ENCODE results near the gene MOBP.
"Not testable (repeated sequence)": the region's sequence is repeated elsewhere in the genome, so short reads cannot be mapped to it uniquely, and the experiment has no call there.

Gene MOBP

GRCh38 chr3:39467394-39468107 lies at the start of gene MOBP:
MOBP (plus strand) TSS chr3:39467680; CDS start chr3:39502070, 34,390 bp downstream.
- no peaks in the 10 kb centered on the region for H3K36me3 ChIP-seq (ENCODE audit: control insufficient read depth in 1 of 2, insufficient read depth in 2 of 2, low read length in 2 of 2)
- H3K4me3 ChIP-seq (ENCODE audit: low read depth in 1 of 2, low read length in 2 of 2), result no peak within 1 kb of the TSS
- H3K27ac ChIP-seq (ENCODE audit: low read length), result no peak within 1 kb of the TSS
- no peaks in the 10 kb centered on the region for H3K4me1 ChIP-seq (ENCODE audit: control insufficient read depth in 1 of 2, insufficient read depth in 2 of 2, low read length in 2 of 2)
- H3K27me3 ChIP-seq (ENCODE audit: low read depth, low read length), result no peaks in the 10 kb centered on the region
- H3K9me3 ChIP-seq (ENCODE audit: control insufficient read depth in 1 of 2, low read length in 2 of 2), result no peaks in the 10 kb centered on the region

DNA sequence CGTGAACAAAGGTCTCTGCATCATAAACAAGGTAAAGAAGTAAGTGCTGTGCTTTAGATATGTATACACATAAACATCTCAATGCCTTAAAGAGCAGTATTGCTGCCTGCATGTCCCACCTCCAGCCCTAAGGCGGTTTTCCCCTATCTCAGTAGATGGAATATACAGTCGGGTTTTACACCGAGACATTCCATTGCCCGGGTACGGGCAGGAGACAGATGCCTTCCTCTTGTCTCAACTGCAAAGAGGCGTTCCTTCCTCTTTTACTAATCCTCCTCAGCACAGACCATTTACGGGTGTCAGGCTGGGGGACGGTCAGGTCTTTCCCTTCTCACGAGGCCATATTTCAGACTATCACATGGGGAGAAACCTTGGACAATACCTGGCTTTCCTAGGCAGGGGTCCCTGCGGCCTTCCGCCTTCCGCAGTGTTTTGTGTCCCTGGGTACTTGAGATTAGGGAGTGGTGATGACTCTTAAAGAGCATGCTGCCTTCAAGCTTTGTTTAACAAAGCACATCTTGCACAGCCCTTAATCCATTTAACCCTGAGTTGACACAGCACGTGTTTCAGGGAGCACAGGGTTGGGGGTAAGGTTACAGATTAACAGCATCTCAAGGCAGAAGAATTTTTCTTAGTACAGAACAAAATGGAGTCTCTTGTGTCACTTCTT lies 48.8 kb upstream of the MOBP start:
- peaks cover 0 to 12% of the 10 kb centered on the region in 2 donors for H3K36me3 ChIP-seq (ENCODE audit: control insufficient read depth in 1 of 2, insufficient read depth in 2 of 2, low read length in 2 of 2)
- not testable (repeated sequence) for H3K27ac ChIP-seq (ENCODE audit: low read length); H3K4me3 ChIP-seq (ENCODE audit: low read depth in 1 of 2, low read length in 2 of 2); H3K4me1 ChIP-seq (ENCODE audit: control insufficient read depth in 1 of 2, insufficient read depth in 2 of 2, low read length in 2 of 2); H3K9me3 ChIP-seq (ENCODE audit: control insufficient read depth in 1 of 2, low read length in 2 of 2); H3K27me3 ChIP-seq (ENCODE audit: low read depth, low read length)

DNA sequence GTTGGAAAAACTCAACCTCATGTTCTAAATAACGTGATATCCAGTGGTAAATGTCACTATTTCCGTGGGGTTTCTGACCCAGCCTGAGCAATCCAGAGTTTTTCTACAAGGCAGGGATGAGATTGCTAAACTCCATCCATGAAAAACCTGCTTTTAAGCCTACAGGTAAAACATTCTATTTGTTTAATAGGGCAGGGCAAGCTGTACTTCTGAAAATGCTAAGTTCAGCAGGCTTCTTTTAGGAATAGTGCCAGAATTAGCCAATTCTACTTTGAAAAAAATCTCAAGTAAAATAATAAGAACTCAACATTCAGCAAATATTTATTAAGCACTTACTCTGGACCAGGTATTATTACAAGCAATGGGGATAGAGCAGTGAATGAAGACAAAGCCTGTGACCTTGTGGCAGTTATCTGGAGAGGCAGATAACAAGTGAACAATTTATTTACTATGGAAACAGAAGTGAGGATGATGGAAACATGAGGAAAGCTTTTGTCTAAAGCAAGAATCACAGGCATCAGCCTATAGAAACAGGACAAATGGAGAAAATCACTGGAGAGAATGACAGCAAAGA lies 47.7 kb upstream of the MOBP start:
- H3K36me3 ChIP-seq (ENCODE audit: control insufficient read depth in 1 of 2, insufficient read depth in 2 of 2, low read length in 2 of 2), result peaks cover 0 to under 1% of the 10 kb centered on the region in 2 donors
- H3K9me3 ChIP-seq (ENCODE audit: control insufficient read depth in 1 of 2, low read length in 2 of 2), result no peaks in the 10 kb centered on the region
- H3K27me3 ChIP-seq (ENCODE audit: low read depth, low read length), result no peaks in the 10 kb centered on the region
- H3K27ac ChIP-seq (ENCODE audit: low read length), result no peak overlapping the region
- H3K4me1 ChIP-seq (ENCODE audit: control insufficient read depth in 1 of 2, insufficient read depth in 2 of 2, low read length in 2 of 2), result no peaks in the 10 kb centered on the region
- H3K4me3 ChIP-seq (ENCODE audit: low read depth in 1 of 2, low read length in 2 of 2), result no peak overlapping the region

DNA sequence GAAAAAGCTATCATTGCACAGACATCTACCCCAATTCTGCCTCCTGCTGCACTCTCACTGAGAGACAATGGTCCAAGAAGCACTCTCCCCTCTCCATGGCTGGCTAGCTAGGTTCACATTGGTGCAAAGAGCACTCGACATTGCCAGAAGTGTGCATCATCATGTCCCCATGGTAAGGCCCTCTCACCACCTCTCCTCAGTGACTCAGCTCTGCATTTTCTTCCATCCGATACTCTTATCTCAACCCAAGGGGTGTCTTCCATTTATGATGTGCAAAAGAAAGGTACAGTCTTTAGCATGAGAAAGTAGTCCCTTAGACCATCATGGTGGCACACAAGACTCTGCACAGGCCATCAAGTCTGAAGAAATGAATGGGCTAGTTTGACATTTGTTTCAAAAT lies 46.9 kb upstream of the MOBP start:
- H3K27ac ChIP-seq (ENCODE audit: low read length), result no peak overlapping the region
- no peaks in the 10 kb centered on the region for H3K27me3 ChIP-seq (ENCODE audit: low read depth, low read length)
- H3K4me1 ChIP-seq (ENCODE audit: control insufficient read depth in 1 of 2, insufficient read depth in 2 of 2, low read length in 2 of 2), result no peaks in the 10 kb centered on the region
- H3K4me3 ChIP-seq (ENCODE audit: low read depth in 1 of 2, low read length in 2 of 2), result no peak overlapping the region
- no peaks in the 10 kb centered on the region for H3K36me3 ChIP-seq (ENCODE audit: control insufficient read depth in 1 of 2, insufficient read depth in 2 of 2, low read length in 2 of 2)
- H3K9me3 ChIP-seq (ENCODE audit: control insufficient read depth in 1 of 2, low read length in 2 of 2), result no peaks in the 10 kb centered on the region

- H3K4me1 ChIP-seq (ENCODE audit: control insufficient read depth in 1 of 2, insufficient read depth in 2 of 2, low read length in 2 of 2), result no peaks in the 10 kb centered on the region
- H3K27me3 ChIP-seq (ENCODE audit: low read depth, low read length), result no peaks in the 10 kb centered on the region
- no peaks in the 10 kb centered on the region for H3K9me3 ChIP-seq (ENCODE audit: control insufficient read depth in 1 of 2, low read length in 2 of 2)
- H3K4me3 ChIP-seq (ENCODE audit: low read depth in 1 of 2, low read length in 2 of 2), result no peak overlapping the region
- H3K27ac ChIP-seq (ENCODE audit: low read length), result no peak overlapping the region
- no peaks in the 10 kb centered on the region for H3K36me3 ChIP-seq (ENCODE audit: control insufficient read depth in 1 of 2, insufficient read depth in 2 of 2, low read length in 2 of 2)
These were observed 44.0 kb upstream of the MOBP start for GRCh38 chr3:39423436-39423970.

DNA sequence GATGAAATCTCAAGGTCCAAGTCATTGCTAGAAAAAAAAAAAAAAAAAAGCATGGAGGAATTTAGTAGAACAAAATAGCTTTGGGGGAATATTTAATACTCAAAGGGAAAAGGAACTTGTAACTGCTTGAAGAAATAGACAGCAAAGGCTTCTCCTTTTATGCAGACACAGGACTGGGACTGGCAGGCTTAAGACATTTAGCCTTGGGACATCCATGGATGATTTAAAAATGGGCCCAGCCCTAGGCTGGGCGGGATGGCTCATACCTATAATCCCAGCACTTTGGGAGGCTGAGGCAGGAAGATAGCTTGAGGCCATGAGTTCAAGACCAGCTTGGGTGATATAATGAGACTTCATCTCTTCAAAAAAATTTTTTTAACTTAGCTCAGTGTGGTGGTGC lies 41.2 kb upstream of the MOBP start:
- H3K27ac ChIP-seq (ENCODE audit: low read length), result no peak overlapping the region
- H3K4me1 ChIP-seq (ENCODE audit: control insufficient read depth in 1 of 2, insufficient read depth in 2 of 2, low read length in 2 of 2), result no peaks in the 10 kb centered on the region
- no peaks in the 10 kb centered on the region for H3K36me3 ChIP-seq (ENCODE audit: control insufficient read depth in 1 of 2, insufficient read depth in 2 of 2, low read length in 2 of 2)
- no peaks in the 10 kb centered on the region for H3K9me3 ChIP-seq (ENCODE audit: control insufficient read depth in 1 of 2, low read length in 2 of 2)
- no peaks in the 10 kb centered on the region for H3K27me3 ChIP-seq (ENCODE audit: low read depth, low read length)
- H3K4me3 ChIP-seq (ENCODE audit: low read depth in 1 of 2, low read length in 2 of 2), result no peak overlapping the region

GRCh38 chr3:39427506-39427905 lies 40.0 kb upstream of the MOBP start:
- no peaks in the 10 kb centered on the region for H3K4me1 ChIP-seq (ENCODE audit: control insufficient read depth in 1 of 2, insufficient read depth in 2 of 2, low read length in 2 of 2)
- H3K27ac ChIP-seq (ENCODE audit: low read length), result no peak overlapping the region
- no peaks in the 10 kb centered on the region for H3K27me3 ChIP-seq (ENCODE audit: low read depth, low read length)
- no peaks in the 10 kb centered on the region for H3K9me3 ChIP-seq (ENCODE audit: control insufficient read depth in 1 of 2, low read length in 2 of 2)
- no peaks in the 10 kb centered on the region for H3K36me3 ChIP-seq (ENCODE audit: control insufficient read depth in 1 of 2, insufficient read depth in 2 of 2, low read length in 2 of 2)
- no peak overlapping the region for H3K4me3 ChIP-seq (ENCODE audit: low read depth in 1 of 2, low read length in 2 of 2)

DNA sequence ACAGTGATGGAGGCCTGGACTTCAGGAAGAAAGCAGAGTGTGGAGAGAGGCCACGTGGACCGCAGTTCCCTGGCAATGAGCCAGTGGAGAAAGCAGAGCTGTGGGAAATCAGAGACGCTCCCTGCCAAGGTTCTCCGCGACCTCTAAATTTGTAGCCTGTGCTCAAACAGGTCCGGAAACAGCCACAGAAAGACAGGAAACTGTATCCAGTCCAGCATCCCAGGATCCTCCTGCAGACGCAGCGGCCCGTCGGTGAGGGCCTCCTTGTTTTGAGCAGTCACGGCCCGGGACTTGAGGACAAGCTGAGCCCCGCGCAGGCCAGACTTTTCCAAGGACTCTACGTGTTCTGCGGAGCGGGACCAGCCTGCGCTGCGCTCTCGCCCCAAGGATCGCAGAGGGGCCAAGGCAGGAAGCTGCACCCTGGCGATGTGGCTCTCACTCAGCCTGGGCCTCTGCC lies 38.7 kb upstream of the MOBP start:
- H3K27me3 ChIP-seq (ENCODE audit: low read depth, low read length), result no peaks in the 10 kb centered on the region
- H3K9me3 ChIP-seq (ENCODE audit: control insufficient read depth in 1 of 2, low read length in 2 of 2), result no peaks in the 10 kb centered on the region
- no peaks in the 10 kb centered on the region for H3K36me3 ChIP-seq (ENCODE audit: control insufficient read depth in 1 of 2, insufficient read depth in 2 of 2, low read length in 2 of 2)
- no peaks in the 10 kb centered on the region for H3K4me1 ChIP-seq (ENCODE audit: control insufficient read depth in 1 of 2, insufficient read depth in 2 of 2, low read length in 2 of 2)
- no peak overlapping the region for H3K4me3 ChIP-seq (ENCODE audit: low read depth in 1 of 2, low read length in 2 of 2)
- H3K27ac ChIP-seq (ENCODE audit: low read length), result no peak overlapping the region

DNA sequence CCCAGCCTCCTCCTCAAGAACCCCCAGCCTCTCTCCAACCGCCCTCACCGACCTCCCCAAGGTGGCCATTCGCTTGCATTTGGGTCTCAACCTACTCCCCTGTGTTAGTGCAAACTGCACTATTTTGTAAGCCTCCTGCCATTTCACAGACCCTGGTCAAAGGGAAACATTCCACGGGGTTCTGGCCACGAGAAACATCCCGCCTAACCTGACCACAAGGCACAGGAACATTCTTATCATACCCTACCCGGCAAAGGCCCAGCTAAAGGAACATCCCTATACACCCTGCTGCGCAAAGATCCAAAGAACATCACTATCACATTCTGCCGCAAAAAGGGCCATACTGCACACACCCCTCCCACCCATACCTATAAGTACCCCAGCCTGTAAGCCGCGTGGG lies 38.0 kb upstream of the MOBP start:
- no peaks in the 10 kb centered on the region for H3K36me3 ChIP-seq (ENCODE audit: control insufficient read depth in 1 of 2, insufficient read depth in 2 of 2, low read length in 2 of 2)
- no peaks in the 10 kb centered on the region for H3K4me1 ChIP-seq (ENCODE audit: control insufficient read depth in 1 of 2, insufficient read depth in 2 of 2, low read length in 2 of 2)
- H3K27ac ChIP-seq (ENCODE audit: low read length), result no peak overlapping the region
- no peak overlapping the region for H3K4me3 ChIP-seq (ENCODE audit: low read depth in 1 of 2, low read length in 2 of 2)
- H3K27me3 ChIP-seq (ENCODE audit: low read depth, low read length), result no peaks in the 10 kb centered on the region
- H3K9me3 ChIP-seq (ENCODE audit: control insufficient read depth in 1 of 2, low read length in 2 of 2), result no peaks in the 10 kb centered on the region

DNA sequence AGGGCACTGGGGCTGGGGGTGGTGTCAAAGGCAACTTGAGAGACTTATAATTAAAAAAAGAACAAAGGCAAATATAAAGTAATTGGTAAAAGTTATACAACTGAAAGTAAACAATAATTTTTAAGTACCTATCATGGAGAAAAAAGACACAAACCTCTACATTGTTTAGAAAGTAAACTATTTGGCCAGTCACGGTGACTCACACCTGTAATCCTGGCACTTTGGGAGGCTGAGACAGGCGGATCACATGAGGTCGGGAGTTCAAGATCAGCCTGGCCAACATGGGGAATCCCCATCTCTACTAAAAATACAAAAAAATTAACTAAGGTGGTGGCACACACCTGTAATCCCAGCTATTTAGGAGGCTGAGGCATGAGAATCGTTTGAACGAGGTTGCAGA lies 35.1 kb upstream of the MOBP start:
- H3K4me1 ChIP-seq (ENCODE audit: control insufficient read depth in 1 of 2, insufficient read depth in 2 of 2, low read length in 2 of 2), result no peaks in the 10 kb centered on the region
- H3K27ac ChIP-seq (ENCODE audit: low read length), result no peak overlapping the region

GRCh38 chr3:39433642-39434041 lies 33.8 kb upstream of the MOBP start:
- H3K4me3 ChIP-seq (ENCODE audit: low read depth in 1 of 2, low read length in 2 of 2), result no peak overlapping the region
- H3K9me3 ChIP-seq (ENCODE audit: control insufficient read depth in 1 of 2, low read length in 2 of 2), result no peaks in the 10 kb centered on the region
- no peaks in the 10 kb centered on the region for H3K36me3 ChIP-seq (ENCODE audit: control insufficient read depth in 1 of 2, insufficient read depth in 2 of 2, low read length in 2 of 2)
- no peaks in the 10 kb centered on the region for H3K27me3 ChIP-seq (ENCODE audit: low read depth, low read length)
- H3K27ac ChIP-seq (ENCODE audit: low read length), result no peak overlapping the region
- no peaks in the 10 kb centered on the region for H3K4me1 ChIP-seq (ENCODE audit: control insufficient read depth in 1 of 2, insufficient read depth in 2 of 2, low read length in 2 of 2)

More for the DNA sequence above, 35.1 kb upstream of the MOBP start:
- Histone ChIP-seq H3K4me3 (ENCODE audit: low read depth in 1 of 2, low read length in 2 of 2) (no peak overlapping the region), H3K9me3 (ENCODE audit: control insufficient read depth in 1 of 2, low read length in 2 of 2) (no peaks in the 10 kb centered on the region), H3K27me3 (ENCODE audit: low read depth, low read length) (no peaks in the 10 kb centered on the region), H3K36me3 (ENCODE audit: control insufficient read depth in 1 of 2, insufficient read depth in 2 of 2, low read length in 2 of 2) (no peaks in the 10 kb centered on the region)
